K562 (cell line): ENCODE data around the gene FEM1B.

Source experiments
- DPF2 ChIP-seq: fragments of 450-650 bp; IDR thresholded peaks from 2 replicates; pipeline ENCODE4 v1.6.1; 2016
- EP300 ChIP-seq: IDR thresholded peaks from 2 replicates; pipeline ENCODE4 v1.6.1; 2012; ENCODE audit warnings: low read length, improper control_type of control experiment
- ETV6 ChIP-seq, 3 experiments: fragments of 150-350 bp in 1 of 3; sonication (generic) in 1 of 3; formaldehyde crosslinking in 1 of 3; IDR thresholded peaks; 2 replicates each; pipeline versions ENCODE4 v1.6.1 to v1.8.0; 2014 to 2022; ENCODE audit warnings: borderline replicate concordance in 2 of 3, low read depth in 2 of 3, antibody characterized with exemption in 1 of 3, low read length in 1 of 3, mild to moderate bottlenecking in 1 of 3, missing genetic modification reagents in 1 of 3
- GATAD2A ChIP-seq: fragments of 450-650 bp; IDR thresholded peaks from 2 replicates; pipeline ENCODE4 v1.6.1; 2017
- GATAD2B ChIP-seq: fragments of 450-650 bp; IDR thresholded peaks from 2 replicates; pipeline ENCODE4 v1.6.1; 2017; ENCODE audit warnings: mild to moderate bottlenecking, borderline replicate concordance
- POLR2A ChIP-seq: fragments of 450-650 bp; conservative IDR thresholded peaks from 2 replicates; pipeline ENCODE4 v1.6.1; 2016
- RB1 ChIP-seq: fragments of 450-650 bp; IDR thresholded peaks from 2 replicates; pipeline ENCODE4 v1.6.1; 2017; ENCODE audit warnings: low read depth, mild to moderate bottlenecking
- SMAD3 ChIP-seq: fragments of 450-650 bp; formaldehyde crosslinking; conservative IDR thresholded peaks from 2 replicates; pipeline ENCODE4 v1.4.0; 2020; ENCODE audit warnings: mild to moderate bottlenecking
- TOE1 ChIP-seq, 2 experiments: fragments of 450-650 bp in 1 of 2; sonication (generic) in 1 of 2; formaldehyde crosslinking in 1 of 2; IDR thresholded peaks; 2 replicates each; pipeline versions ENCODE4 v1.7.1 to v1.8.0; 2016 to 2022; ENCODE audit warnings: borderline replicate concordance in 2 of 2, mild to moderate bottlenecking in 2 of 2, antibody characterized with exemption in 1 of 2, inconsistent platforms in 1 of 2, low read depth in 1 of 2, missing genetic modification reagents in 1 of 2, moderate library complexity in 1 of 2
- YY1 ChIP-seq, 3 experiments: IDR thresholded peaks; 2 replicates each; pipeline ENCODE4 v1.6.1; 2011; ENCODE audit warnings: low read length in 2 of 3, mild to moderate bottlenecking in 2 of 3, moderate library complexity in 2 of 3, borderline replicate concordance in 1 of 3, control low read depth in 1 of 3, low read depth in 1 of 3; ENCODE audit not compliant: insufficient read depth in 3 of 3, insufficient replicate concordance in 2 of 3, control insufficient read depth in 1 of 3, insufficient read length in 1 of 3; ENCODE audit errors: extremely low read depth in 1 of 3
- ZNF197 ChIP-seq: fragments of 200-800 bp; sonication (Bioruptor generic); IDR thresholded peaks from 2 replicates; pipeline ENCODE4 v1.6.1; 2016; ENCODE audit warnings: low read depth, missing genetic modification characterization, missing compliant biosample characterization
- ZNF263 ChIP-seq: sonication (generic); formaldehyde crosslinking; IDR thresholded peaks from 2 replicates; pipeline ENCODE4 v1.8.0; 2022; ENCODE audit warnings: mild to moderate bottlenecking, missing genetic modification reagents, borderline replicate concordance
- ZNF431 ChIP-seq: sonication (generic); formaldehyde crosslinking; IDR thresholded peaks from 2 replicates; pipeline ENCODE4 v1.8.0; 2022; ENCODE audit warnings: mild to moderate bottlenecking, missing genetic modification reagents
- TF ChIP-seq, protein P1 (sequence below), 3 experiments: IDR thresholded peaks in 2 of 3; conservative IDR thresholded peaks in 1 of 3; 2 replicates each; pipeline ENCODE4 v1.5.1; 2011 to 2012; ENCODE audit warnings: low read length in 3 of 3, mild to moderate bottlenecking in 3 of 3, control low read depth in 2 of 3, improper control_type of control experiment in 1 of 3, inconsistent platforms in 1 of 3, low read depth in 1 of 3, mixed read lengths in 1 of 3, moderate library complexity in 1 of 3; ENCODE audit not compliant: insufficient read depth in 2 of 3

DNA sequence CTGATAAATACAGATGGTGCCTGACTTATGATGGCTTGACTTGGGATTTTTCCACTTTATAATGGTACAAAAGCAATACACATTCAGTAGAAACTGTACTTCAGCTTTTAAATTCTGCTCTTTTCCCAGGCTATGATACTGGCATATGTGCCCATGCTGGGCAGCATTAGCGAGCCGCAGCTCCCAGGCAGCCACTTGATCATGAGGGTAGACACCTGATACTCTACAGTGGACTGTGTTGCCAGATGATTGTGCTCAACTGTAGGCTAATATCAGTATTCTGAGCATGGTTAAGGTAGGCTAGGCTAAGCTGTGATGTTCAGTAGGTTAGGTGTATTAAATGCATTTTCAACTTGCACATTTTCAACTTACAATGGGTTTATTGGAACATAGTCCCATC is 17.7 kb upstream of the FEM1B start:
- TF ChIP-seq RB1, result no peak
- TF ChIP-seq YY1 (IDR thresholded peaks at IDR 0.05; ENCODE audit: borderline replicate concordance in 1 of 3, control insufficient read depth in 1 of 3, extremely low read depth in 1 of 3, insufficient read depth in 3 of 3, insufficient read length in 1 of 3, insufficient replicate concordance in 2 of 3, low read depth in 1 of 3, low read length in 2 of 3), result no peak
- TF ChIP-seq, protein P1, sequence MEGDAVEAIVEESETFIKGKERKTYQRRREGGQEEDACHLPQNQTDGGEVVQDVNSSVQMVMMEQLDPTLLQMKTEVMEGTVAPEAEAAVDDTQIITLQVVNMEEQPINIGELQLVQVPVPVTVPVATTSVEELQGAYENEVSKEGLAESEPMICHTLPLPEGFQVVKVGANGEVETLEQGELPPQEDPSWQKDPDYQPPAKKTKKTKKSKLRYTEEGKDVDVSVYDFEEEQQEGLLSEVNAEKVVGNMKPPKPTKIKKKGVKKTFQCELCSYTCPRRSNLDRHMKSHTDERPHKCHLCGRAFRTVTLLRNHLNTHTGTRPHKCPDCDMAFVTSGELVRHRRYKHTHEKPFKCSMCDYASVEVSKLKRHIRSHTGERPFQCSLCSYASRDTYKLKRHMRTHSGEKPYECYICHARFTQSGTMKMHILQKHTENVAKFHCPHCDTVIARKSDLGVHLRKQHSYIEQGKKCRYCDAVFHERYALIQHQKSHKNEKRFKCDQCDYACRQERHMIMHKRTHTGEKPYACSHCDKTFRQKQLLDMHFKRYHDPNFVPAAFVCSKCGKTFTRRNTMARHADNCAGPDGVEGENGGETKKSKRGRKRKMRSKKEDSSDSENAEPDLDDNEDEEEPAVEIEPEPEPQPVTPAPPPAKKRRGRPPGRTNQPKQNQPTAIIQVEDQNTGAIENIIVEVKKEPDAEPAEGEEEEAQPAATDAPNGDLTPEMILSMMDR (IDR thresholded peaks at IDR 0.05 in 2 of 3, conservative IDR thresholded peaks at IDR 0.05 in 1 of 3; ENCODE audit: insufficient read depth in 2 of 3, low read depth in 1 of 3, low read length in 3 of 3), result no peak
- no peak for TF ChIP-seq ZNF431 (CRISPR knock-in tag)
- TF ChIP-seq DPF2, result no peak
- no peak for TF ChIP-seq POLR2A
- no peak for TF ChIP-seq SMAD3 (CRISPR knock-in tag)
- no peak for TF ChIP-seq ETV6 (IDR thresholded peaks at IDR 0.05; ENCODE audit: borderline replicate concordance in 1 of 2, low read depth in 2 of 2, low read length in 1 of 2)
- no peak for TF ChIP-seq ETV6 (CRISPR knock-in tag; IDR thresholded peaks at IDR 0.05; ENCODE audit: borderline replicate concordance)
- no peak for TF ChIP-seq ZNF263 (CRISPR knock-in tag)
- TF ChIP-seq EP300, result no peak
- no peak for TF ChIP-seq GATAD2A
- no peak for TF ChIP-seq TOE1 (IDR thresholded peaks at IDR 0.05; ENCODE audit: borderline replicate concordance)
- no peak for TF ChIP-seq TOE1 (CRISPR knock-in tag; IDR thresholded peaks at IDR 0.05; ENCODE audit: borderline replicate concordance, low read depth)
- TF ChIP-seq ZNF197 (CRISPR knock-in tag), result no peak
- TF ChIP-seq GATAD2B, result no peak
